A204.1 (cell line): ENCODE data around the gene BTNL8.

Source experiments
- FAIRE-seq: peaks from 2 replicates; lab custom pipeline; 2012; peaks lifted over from hg19 to GRCh38; lab: Jason Lieb, UNC

Gene BTNL8

DNA sequence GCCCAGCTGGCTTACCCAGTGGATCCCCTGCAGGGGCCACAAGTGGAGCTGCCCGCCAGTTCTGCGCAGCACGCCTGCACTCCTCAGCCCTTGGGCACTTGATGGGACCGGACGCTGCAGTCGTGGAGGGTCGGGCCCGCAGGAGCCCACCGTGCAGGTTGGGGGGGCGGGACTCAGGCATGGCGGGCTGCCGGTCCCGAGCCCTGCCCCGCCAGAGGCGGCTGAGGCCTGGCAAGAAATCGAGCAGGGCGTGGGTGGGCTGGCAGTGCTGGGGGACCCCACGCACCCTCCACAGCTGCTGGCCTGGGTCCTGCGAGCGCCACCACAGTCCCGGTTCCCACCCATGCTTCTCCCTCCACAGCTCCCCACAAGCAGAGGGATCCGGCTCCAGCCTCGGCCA is 70.4 kb downstream of the BTNL8 start:
- no peak for FAIRE-seq

DNA sequence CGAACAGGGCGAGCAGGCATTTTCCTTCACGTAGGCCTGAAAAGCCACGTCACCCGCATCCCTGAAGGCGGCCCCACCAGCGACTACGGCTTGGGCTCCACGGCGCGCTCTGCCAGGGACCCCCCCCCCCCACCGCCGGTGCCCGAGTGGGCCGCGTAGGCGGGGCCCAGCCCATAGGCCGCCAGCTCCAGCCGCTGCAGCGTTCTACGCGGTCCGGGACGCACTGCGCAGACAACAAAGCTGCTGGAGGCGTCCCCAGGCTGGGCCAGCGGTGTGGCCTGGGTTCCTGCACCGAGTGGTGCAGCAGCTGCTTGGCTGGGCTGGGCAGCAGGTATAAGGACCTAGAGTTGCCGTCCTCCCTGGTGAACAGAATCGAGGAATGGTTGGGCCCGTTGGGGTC is 71.4 kb downstream of the BTNL8 start:
- no peak for FAIRE-seq

- no peak for FAIRE-seq
These were observed 71.9 kb downstream of the BTNL8 start for GRCh38 chr5:180970875-180971274.

DNA sequence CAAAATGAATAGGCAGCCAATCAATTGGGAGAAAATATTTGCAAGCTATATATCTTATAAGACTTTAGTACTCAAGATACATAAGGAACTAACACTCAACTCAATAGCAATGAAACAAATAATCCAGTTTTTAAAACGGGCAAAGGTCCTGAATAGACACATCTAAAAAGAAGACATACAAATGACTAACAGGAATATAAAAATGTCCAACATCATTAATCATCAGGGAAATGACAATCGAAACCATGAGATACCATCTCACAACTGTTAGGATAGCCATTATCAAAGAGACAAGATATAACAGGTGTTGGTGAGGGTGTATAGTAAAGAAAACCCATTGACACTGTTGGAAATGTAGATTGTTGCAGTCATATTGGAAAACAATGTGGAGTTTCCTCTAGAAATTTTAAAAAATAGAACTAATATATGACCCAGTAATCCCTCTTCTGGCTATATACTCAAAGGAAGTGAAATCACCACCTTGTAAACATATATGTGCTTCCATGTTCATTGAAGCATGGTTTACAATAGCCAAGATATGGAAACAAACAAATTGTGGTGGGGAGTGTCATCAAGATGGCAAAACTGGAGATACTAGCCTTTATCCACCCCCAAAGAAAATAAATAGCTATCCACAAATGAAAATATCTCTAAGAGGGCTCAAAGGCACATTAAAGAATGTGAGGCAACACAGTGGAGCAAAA is 75.8 kb downstream of the BTNL8 start:
- FAIRE-seq: no peak

DNA sequence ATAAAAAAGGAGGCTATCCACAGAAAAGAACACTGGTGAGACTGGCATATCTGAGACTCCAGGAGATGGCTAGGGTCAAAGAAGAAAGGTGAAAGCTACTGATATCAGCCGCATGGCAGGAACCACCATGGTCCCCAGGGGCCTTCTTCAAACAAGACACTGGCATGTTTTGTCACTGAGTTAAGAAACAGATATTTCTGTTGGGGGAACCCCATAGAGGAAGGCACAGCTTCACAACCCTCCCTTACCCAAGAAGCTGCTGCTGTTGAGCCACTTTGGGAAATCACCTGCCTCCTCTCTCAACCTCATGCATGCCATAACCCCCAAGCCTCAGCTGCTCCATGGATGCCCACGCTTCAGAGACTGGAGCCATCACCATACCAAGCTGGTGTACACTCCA is 76.4 kb downstream of the BTNL8 start:
- FAIRE-seq: no peak

GRCh38 chr5:180976518-180976917 is 77.6 kb downstream of the BTNL8 start:
- no peak for FAIRE-seq

- no peak for FAIRE-seq
These were observed 78.9 kb downstream of the BTNL8 start for GRCh38 chr5:180977852-180978251.

DNA sequence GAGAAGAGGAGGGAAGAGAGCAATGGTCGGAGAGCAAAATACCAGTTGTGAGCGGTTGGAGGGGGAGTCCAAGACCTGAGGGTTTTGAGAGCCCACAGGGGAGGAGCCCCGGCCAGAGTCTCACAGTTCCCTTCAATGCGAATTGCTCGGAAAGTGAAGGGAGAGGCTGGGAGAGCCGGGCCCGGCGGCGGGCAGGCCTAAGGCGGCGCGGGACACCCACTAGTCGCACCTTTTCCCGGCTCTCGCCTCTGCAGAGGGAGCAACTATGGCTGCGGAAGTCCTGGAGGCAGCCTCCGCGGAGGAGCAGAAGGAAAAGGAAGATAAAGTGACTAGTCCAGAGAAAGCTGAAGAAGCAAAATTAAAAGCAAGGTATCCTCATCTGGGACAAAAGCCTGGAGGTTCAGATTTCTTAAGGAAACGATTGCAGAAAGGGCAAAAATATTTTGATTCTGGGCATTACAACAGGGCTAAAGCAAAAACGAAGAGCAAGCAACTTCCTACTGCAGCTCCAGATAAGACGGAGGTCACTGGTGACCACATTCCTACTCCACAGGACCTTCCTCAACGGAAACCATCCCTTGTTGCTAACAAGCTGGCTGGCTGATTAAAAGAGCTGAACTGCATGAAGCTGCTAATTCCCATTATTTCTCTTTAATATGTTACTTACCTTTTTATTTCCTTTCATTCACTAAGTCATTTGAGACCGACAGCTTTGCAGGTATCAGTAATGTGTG is 83.2 kb downstream of the BTNL8 start:
- FAIRE-seq: no peak

DNA sequence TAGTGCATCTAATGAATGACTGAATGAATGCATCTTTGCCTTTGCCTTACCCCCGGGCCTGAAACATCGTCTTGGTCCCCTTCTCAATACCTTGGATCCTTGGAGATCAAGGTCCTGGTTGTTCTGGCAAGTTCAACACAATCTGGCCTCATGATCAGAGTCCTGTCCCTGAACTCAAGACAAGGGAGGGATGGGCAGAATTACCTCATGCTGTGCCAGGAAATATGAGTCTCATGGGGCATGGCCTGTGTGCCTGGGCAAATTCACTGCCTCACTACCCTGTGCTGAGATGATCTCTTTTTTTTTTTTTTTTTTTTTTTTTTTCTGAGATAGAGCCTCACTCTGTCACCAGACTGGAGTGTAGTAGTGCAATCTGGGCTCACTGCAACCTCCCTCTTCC is 89.1 kb downstream of the BTNL8 start:
- FAIRE-seq: no peak

GRCh38 chr5:180988592-180988991 is 89.6 kb downstream of the BTNL8 start, which contains the start of gene BTNL3:
BTNL3 (plus strand) TSS chr5:180988846; CDS start chr5:180989029, 183 bp downstream.
- no peak for FAIRE-seq

- no peak for FAIRE-seq
These were observed 91.3 kb downstream of the BTNL8 start for GRCh38 chr5:180990086-180990881.

- no peak for FAIRE-seq
These were observed 91.9 kb downstream of the BTNL8 start for GRCh38 chr5:180990882-180991242.
